Measurements from ENCODE around the gene KNDC1.

KNDC1 gene

GRCh38 chr10:133245439-133246235, 85.6 kb downstream of the KNDC1 start:
- peaks cover 32% of the 10 kb centered on the region for H3K4me1 Mint-ChIP-seq
- ATAC-seq: no peak
- no peaks in the 10 kb centered on the region for H3K9me3 Mint-ChIP-seq
- H3K27me3 Mint-ChIP-seq: peaks cover 34% of the 10 kb centered on the region
- H3K27ac Mint-ChIP-seq: no peak overlapping the region
- no peaks in the 10 kb centered on the region for H3K36me3 Mint-ChIP-seq
- H3K4me3 Mint-ChIP-seq: no peak overlapping the region

DNA sequence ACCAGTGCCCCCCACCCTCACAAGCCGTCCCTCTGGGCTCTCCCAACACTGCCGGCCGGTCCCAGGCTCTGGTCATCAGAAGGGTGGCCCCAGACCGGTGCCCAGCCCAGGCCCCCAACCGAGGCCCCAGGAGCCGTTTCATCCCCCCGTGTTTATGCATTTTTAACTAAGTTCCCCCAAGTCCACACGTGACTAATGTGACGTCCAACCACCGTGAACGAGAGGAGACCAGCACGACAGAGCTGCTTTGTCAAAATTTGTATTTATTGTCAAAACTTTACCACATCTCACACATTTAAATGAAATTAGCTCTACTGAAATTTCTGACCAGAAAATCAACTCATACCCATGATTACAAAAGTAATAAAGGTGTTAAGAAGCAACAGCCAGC, 86.2 kb downstream of the KNDC1 start:
- Mint-ChIP-seq H3K36me3 (no peaks in the 10 kb centered on the region), H3K9me3 (no peaks in the 10 kb centered on the region), H3K27me3 (peaks cover 38% of the 10 kb centered on the region), H3K27ac (no peak overlapping the region), H3K4me1 (peaks cover 26% of the 10 kb centered on the region), H3K4me3 (no peak overlapping the region)
- ATAC-seq: no peak

DNA sequence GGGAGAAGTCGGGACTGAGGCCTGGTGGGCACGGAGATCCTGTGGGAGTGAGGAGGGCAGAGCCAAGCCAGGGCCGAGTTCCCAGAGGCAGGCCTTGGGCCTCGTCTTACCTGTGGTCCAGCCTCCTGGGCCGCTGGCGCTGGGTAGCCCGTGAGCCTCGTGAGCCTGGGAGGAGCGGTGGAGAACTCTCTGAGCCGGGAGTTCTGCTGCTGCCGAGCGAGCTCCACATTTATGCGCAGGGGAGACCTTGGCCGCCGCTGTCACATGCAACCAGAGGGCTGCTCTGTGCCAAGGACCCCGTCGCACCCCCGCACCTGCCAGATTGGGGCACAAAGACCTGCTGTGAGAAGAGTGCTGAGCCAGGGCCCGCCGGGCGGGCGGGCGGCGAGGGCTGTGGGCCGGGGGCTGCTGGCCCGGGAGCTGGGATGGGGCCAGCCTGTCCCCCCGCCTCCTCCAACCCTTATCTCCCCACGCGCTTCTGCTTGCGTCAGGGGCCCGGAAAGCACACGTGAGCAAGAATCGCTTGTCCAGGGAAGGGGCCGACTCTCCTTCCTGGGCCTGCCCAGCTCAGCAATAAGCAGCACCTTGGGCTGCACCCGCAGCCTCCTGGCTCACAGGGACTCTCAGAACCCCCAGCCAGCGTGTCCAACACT, 87.8 kb downstream of the KNDC1 start:
- ATAC-seq: no peak
- Mint-ChIP-seq H3K27ac (no peak overlapping the region), H3K36me3 (no peaks in the 10 kb centered on the region), H3K4me1 (peaks cover 11% of the 10 kb centered on the region), H3K27me3 (peaks cover 38% of the 10 kb centered on the region), H3K9me3 (no peaks in the 10 kb centered on the region), H3K4me3 (no peak overlapping the region)

DNA sequence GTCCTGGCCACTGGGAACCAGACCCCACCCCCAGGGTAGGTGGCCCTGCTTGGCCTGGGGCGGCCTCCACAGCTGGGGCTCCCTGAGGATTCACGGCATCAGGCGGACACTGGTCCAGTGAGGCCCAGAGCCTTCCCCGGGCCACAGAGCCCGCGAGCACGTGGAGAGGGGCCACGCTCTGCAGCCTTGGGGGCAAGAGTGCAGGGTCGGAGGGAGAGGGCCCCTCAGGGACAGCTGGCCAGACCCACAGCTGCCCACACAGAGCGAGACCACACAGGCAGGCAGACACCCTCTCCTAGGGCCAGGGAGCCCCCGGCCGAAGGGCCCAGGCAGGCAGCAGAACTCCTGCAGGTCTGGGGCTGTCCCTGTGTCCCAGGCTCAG, 88.3 kb downstream of the KNDC1 start:
- H3K4me3 Mint-ChIP-seq: no peak overlapping the region
- H3K9me3 Mint-ChIP-seq: no peaks in the 10 kb centered on the region
- no peak overlapping the region for H3K27ac Mint-ChIP-seq
- ATAC-seq: no peak
- H3K27me3 Mint-ChIP-seq: peaks cover 38% of the 10 kb centered on the region
- peaks cover 6% of the 10 kb centered on the region for H3K4me1 Mint-ChIP-seq
- H3K36me3 Mint-ChIP-seq: no peaks in the 10 kb centered on the region

DNA sequence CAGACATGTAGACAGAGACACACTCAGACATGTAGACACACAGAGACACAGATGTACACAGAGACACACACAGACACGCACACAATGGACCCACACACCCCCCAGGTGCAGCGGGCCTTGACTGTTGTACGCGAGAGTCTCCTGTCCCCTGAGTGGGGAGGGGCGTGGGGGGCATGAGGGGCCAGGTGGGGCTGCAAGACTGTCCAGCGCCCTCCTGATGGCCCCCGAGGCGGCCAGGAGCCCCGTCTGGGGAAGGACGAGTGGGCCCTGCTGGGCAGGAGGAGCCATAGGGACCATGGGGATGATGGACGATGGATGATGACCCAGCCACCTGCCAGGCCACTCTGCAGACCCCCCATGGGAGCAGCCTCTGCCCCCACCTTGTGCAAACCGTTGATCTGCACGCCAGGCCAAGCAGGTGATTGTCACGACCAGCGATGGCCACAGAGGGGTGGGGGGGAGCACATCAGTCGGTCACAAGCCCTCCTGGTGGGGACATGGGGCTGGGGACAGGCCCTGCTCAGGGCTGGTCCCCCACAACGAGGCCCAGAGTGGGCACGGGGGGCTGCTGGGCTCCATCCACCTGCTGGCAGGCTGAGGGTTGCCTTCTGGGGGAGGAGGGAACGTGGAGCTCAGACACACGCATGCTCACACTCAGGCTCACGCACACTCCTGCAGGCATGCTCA, 89.2 kb downstream of the KNDC1 start:
- no peak for ATAC-seq
- Mint-ChIP-seq H3K9me3 (no peaks in the 10 kb centered on the region), H3K4me1 (peaks cover 6% of the 10 kb centered on the region), H3K27me3 (peaks cover 38% of the 10 kb centered on the region), H3K4me3 (no peak overlapping the region), H3K27ac (no peak overlapping the region), H3K36me3 (no peaks in the 10 kb centered on the region)

DNA sequence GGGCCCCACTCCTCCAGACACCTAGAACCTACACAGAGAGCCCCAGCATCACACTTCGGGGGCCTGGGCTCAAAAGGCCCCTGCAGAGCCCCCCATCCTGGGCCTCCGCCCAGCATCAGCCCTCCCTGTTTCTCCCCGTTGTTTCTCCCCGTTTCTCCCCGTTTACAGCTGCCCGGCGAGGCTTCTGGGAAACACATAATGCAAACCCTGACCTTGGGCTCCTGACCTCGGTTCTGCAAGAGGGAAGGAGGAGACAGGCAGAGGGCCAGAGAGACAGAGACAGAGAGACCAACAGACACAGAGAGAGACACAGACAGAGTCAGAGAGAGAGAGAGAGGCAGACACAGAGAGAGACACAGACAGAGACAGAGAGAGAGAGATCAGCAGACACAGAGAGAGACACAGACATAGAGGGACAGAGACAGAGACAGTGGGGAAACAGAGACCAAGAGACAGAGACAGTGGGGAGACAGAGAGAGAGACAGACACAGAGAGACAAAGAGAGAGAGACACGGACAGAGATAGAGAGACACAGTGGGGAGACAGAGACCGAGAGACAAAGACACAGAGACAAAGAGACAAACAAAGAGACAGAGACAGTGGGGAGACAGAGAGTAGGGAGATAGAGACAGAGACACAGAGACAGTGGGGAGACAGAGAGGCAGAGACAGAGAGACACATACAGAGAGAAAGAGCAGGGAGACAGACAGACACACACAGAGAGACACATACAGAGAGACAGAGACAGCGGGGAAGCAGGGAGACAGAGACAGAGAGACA, 90.1 kb downstream of the KNDC1 start:
- no peak overlapping the region for H3K4me3 Mint-ChIP-seq
- H3K9me3 Mint-ChIP-seq: no peaks in the 10 kb centered on the region
- no peak overlapping the region for H3K27ac Mint-ChIP-seq

DNA sequence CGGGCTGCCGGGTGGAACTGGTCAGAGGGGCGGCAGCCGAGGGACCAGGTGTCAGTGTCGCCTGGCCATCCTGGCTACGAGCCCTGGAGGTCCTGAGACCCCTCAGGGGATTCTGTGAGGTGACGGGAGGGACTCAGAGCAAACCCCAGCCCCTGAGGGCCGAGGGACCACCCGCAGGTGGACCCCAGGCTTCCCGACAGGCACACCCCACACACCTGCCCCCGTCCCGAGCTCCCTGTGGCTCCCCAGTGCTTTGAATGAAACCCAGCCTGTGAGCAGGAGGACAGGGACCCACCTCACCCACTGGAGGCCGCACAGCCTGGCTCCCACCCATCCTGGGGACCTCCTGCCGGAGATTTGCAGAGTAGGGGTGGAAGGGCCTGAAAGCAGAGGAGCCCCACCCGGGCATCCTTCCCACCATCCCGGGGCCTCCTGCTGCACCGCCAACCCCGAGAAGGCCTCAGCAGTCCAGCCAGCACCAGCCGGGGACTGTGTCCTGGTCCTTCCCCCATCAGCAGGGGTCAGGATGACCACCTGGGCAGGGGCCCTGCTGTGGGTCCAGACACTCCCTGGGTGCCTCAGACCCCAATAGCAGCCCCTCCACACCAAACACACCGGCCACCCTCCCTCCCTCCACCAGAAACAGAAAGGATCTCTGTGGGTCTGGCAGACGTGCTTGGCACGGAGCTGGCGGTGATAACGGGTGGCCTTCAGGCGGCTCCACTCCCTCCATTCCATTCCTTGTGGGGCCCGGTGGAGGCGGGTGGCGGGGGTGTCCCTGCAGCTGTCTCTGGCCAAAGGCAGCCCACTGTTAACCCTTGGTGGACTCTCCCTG, 91.6 kb downstream of the KNDC1 start:
- peak; percentile 17 for ATAC-seq
- H3K4me3 Mint-ChIP-seq: no peak overlapping the region
- H3K27ac Mint-ChIP-seq: no peak overlapping the region
- H3K9me3 Mint-ChIP-seq: no peaks in the 10 kb centered on the region
- H3K4me1 Mint-ChIP-seq: peaks cover 6% of the 10 kb centered on the region
- H3K27me3 Mint-ChIP-seq: peaks cover 38% of the 10 kb centered on the region
- no peaks in the 10 kb centered on the region for H3K36me3 Mint-ChIP-seq

More for the DNA sequence above, 90.1 kb downstream of the KNDC1 start:
- no peak for ATAC-seq
- H3K4me1 Mint-ChIP-seq: peaks cover 6% of the 10 kb centered on the region
- H3K36me3 Mint-ChIP-seq: no peaks in the 10 kb centered on the region
- peaks cover 38% of the 10 kb centered on the region for H3K27me3 Mint-ChIP-seq

- no peaks in the 10 kb centered on the region for H3K9me3 Mint-ChIP-seq
- H3K4me1 Mint-ChIP-seq: peaks cover 3% of the 10 kb centered on the region
- no peak overlapping the region for H3K4me3 Mint-ChIP-seq
- ATAC-seq: peak; percentile 29
- no peaks in the 10 kb centered on the region for H3K36me3 Mint-ChIP-seq
- H3K27ac Mint-ChIP-seq: no peak overlapping the region
- peaks cover 32% of the 10 kb centered on the region for H3K27me3 Mint-ChIP-seq
Observed at GRCh38 chr10:133252223-133252552, 92.2 kb downstream of the KNDC1 start.

GRCh38 chr10:133253361-133253955, 93.4 kb downstream of the KNDC1 start:
- H3K4me1 Mint-ChIP-seq: peaks cover 14% of the 10 kb centered on the region
- H3K4me3 Mint-ChIP-seq: no peak overlapping the region
- H3K36me3 Mint-ChIP-seq: no peaks in the 10 kb centered on the region
- H3K9me3 Mint-ChIP-seq: no peaks in the 10 kb centered on the region
- peaks cover 25% of the 10 kb centered on the region for H3K27me3 Mint-ChIP-seq
- no peak overlapping the region for H3K27ac Mint-ChIP-seq
- ATAC-seq: no peak

DNA sequence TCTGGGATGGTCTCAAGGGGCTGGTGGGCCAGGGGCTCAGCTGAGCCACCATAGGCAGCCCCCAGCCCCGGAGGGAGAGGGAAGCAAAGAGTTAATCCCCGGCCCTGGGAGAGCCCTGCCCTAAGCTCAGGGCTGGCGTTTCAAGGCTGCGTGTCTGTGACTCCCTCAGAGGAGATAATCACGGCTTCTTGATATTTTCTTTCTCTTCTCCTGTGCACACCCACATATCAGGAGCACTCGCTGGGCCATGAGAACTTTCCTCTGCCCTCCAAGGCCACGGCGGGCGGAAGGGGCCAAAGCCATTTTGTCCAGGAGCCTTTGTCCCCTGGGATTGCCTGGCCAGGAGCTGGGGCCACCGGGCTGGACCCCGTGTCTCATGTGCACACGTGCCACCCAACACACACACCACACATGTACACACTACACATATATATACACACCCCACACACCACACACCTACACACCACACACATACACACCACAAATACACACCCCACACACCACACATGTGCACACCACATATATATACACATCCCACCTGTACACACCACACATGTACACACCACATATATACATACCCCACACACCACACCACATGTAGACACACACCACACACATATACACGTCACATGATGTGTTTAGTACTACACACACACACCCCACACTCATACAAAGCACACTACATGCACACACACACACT, 94.6 kb downstream of the KNDC1 start:
- no peak overlapping the region for H3K27ac Mint-ChIP-seq
- H3K4me3 Mint-ChIP-seq: no peak overlapping the region
- no peaks in the 10 kb centered on the region for H3K36me3 Mint-ChIP-seq
- peaks cover 24% of the 10 kb centered on the region for H3K4me1 Mint-ChIP-seq
- H3K27me3 Mint-ChIP-seq: peaks cover 15% of the 10 kb centered on the region
- no peak for ATAC-seq
- H3K9me3 Mint-ChIP-seq: no peaks in the 10 kb centered on the region

DNA sequence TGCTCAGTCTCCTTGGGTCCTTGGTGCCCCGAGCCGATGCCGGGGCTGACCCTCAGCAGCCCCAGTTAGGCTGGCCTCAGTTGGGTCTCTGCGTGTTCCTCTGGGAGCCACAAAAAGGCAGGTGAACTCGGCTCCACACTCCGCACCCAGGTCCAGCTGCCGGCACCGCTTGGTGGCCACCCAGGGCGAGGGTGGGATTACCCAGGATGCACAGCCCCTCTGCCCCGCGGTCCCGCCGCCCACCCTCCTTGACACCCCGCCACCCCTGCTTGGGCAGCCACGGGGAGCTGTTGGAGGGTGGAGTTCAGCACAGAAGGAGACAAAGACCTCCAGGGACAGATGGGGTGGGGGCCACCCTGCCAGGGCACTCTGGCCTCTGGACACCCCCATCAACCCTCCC, 95.3 kb downstream of the KNDC1 start:
- H3K36me3 Mint-ChIP-seq: no peaks in the 10 kb centered on the region
- H3K27ac Mint-ChIP-seq: no peak overlapping the region
- H3K9me3 Mint-ChIP-seq: no peaks in the 10 kb centered on the region
- no peak for ATAC-seq
- peaks cover 7% of the 10 kb centered on the region for H3K27me3 Mint-ChIP-seq
- peaks cover 31% of the 10 kb centered on the region for H3K4me1 Mint-ChIP-seq
- H3K4me3 Mint-ChIP-seq: no peak overlapping the region

DNA sequence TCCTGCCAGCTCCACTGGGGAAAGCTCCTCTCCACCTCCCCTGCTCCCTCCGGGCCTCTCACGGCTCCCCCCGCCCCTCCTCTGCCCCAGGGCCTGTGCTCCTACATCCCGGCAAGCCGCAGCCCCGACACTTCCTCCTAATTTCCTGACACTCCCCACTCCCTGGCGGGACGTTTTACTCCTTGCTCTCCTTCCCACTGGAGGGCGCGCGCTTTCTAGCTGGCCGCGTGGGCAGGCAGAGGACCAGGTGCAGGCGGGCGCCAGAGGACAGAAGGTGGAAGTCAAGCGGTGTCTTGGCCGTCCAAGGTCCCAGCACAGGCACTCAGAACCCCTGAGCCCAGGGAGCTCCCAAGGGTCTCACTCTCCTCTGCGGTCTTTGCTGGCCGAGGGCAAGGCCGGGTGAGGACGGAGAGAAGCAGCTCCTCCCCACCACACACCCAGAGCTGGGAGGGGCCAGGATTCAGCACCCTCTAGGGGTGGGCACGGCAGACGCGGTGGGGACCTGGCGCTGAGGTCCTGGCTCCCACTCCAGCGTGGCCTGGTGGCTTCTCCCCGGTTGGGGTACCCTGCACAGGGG, 97.6 kb downstream of the KNDC1 start:
- H3K36me3 Mint-ChIP-seq: no peaks in the 10 kb centered on the region
- H3K27ac Mint-ChIP-seq: peak overlapping the region; percentile 90
- peaks cover 46% of the 10 kb centered on the region for H3K4me1 Mint-ChIP-seq
- no peaks in the 10 kb centered on the region for H3K27me3 Mint-ChIP-seq
- peak overlapping the region; percentile 74 for H3K4me3 Mint-ChIP-seq
- ATAC-seq: no peak
- H3K9me3 Mint-ChIP-seq: no peaks in the 10 kb centered on the region

DNA sequence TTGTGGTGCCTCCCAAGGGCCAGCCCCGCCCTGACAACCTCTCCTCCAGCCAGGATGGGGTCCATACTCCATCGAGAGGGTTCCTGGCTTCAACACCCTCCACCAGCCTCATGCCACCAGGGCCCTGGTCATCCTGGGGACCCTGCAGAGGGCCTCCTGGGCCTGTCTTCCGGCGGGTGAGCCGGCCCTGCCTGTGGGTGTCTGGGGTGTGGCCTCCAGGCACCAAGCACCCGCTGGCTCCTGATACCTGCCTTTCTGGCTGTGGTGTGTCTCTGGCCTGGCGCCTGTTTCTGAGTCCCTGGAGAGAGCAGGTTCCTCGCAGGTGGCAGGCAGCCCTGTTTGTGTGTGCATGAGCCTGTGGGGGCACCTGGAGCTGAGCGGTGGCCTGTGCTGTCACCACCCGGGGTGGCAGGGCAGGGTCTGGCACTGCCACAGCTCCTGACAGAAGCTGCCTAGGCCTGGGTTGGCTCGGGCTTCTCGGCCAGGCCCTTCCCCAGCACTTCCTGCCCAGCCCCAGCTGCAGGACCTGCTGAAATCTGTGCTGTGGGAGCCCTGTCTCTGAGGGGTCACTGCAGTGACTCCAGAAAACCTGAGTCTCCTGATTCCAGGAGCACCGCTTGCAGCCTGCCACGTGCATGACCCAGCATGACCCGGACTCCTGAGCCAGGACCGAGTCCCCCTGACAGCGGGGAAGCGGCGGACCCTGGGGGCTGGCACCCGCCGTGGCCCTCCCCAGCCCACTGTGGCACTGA, 98.2 kb downstream of the KNDC1 start:
- ATAC-seq: peak; percentile 37
- Mint-ChIP-seq H3K4me1 (peaks cover 52% of the 10 kb centered on the region), H3K27me3 (no peaks in the 10 kb centered on the region), H3K9me3 (no peaks in the 10 kb centered on the region), H3K27ac (peak overlapping the region; percentile 90), H3K4me3 (peak overlapping the region; percentile 62), H3K36me3 (no peaks in the 10 kb centered on the region)
